Astrocyte (in vitro differentiated cells and primary cell): Measurements from ENCODE around the gene ULK4. TPM values are rescaled to one million over a fixed set of nuclear protein-coding genes. Genes with fewer than 3 reads are reported as not detected.

Experiments used
- DNase-seq: peaks from one replicate; pipeline ENCODE4 v3.0.0-alpha.2; 2010; ENCODE audit warnings: low read depth
- FAIRE-seq: peaks from 2 replicates; lab custom pipeline; 2011; peaks lifted over from hg19 to GRCh38; lab: Jason Lieb, UNC
- H2AFZ ChIP-seq: 2 replicates; pipeline ENCODE4 v1.6.0; 2012; ENCODE audit warnings: low read depth, low read length, inconsistent platforms
- H3K27ac ChIP-seq: 2 replicates; pipeline ENCODE4 v1.5.1; 2011; ENCODE audit warnings: low read depth, low read length, inconsistent platforms
- H3K27me3 ChIP-seq: 2 replicates; pipeline ENCODE4 v1.6.0; 2011; ENCODE audit warnings: low read length, inconsistent platforms; ENCODE audit not compliant: insufficient read depth
- H3K36me3 ChIP-seq: 2 replicates; pipeline ENCODE4 v1.5.1; 2011; ENCODE audit warnings: low read length, inconsistent platforms; ENCODE audit not compliant: insufficient read depth
- H3K4me1 ChIP-seq: 2 replicates; pipeline ENCODE4 v1.5.1; 2011; ENCODE audit warnings: low read length, inconsistent platforms; ENCODE audit not compliant: insufficient read depth
- H3K4me2 ChIP-seq: 2 replicates; pipeline ENCODE4 v1.6.0; 2012; ENCODE audit warnings: low read length, inconsistent platforms
- H3K4me3 ChIP-seq: 2 replicates; pipeline ENCODE4 v1.5.1; 2011; ENCODE audit warnings: low read depth, mild to moderate bottlenecking, low read length, inconsistent platforms; ENCODE audit not compliant: insufficient read depth
- H3K79me2 ChIP-seq: 2 replicates; pipeline ENCODE4 v1.6.0; 2012; ENCODE audit warnings: mild to moderate bottlenecking, low read length, inconsistent platforms; ENCODE audit not compliant: insufficient read depth
- H3K9ac ChIP-seq: 2 replicates; pipeline ENCODE4 v1.6.0; 2012; ENCODE audit warnings: mild to moderate bottlenecking, low read length, inconsistent platforms
- H3K9me3 ChIP-seq: 2 replicates; pipeline ENCODE4 v1.5.1; 2012; ENCODE audit warnings: low read depth, mild to moderate bottlenecking, low read length, inconsistent platforms; ENCODE audit not compliant: insufficient read depth
- H4K20me1 ChIP-seq: 2 replicates; pipeline ENCODE4 v1.6.0; 2012; ENCODE audit warnings: low read length, inconsistent platforms; ENCODE audit not compliant: insufficient read depth
- H3K27ac Mint-ChIP-seq: one replicate; pipeline ENCODE4 v1.8.0; 2021; ENCODE audit warnings: mild to moderate bottlenecking, mixed read lengths; ENCODE audit not compliant: unreplicated experiment
- H3K27me3 Mint-ChIP-seq: one replicate; pipeline ENCODE4 v1.8.0; 2021; ENCODE audit warnings: low read depth, mixed read lengths; ENCODE audit not compliant: unreplicated experiment
- H3K36me3 Mint-ChIP-seq: one replicate; pipeline ENCODE4 v1.8.0; 2021; ENCODE audit warnings: low read depth, mixed read lengths; ENCODE audit not compliant: unreplicated experiment
- H3K4me1 Mint-ChIP-seq: one replicate; pipeline ENCODE4 v1.8.0; 2021; ENCODE audit warnings: low read depth, mixed read lengths; ENCODE audit not compliant: unreplicated experiment
- H3K4me3 Mint-ChIP-seq: one replicate; pipeline ENCODE4 v1.8.0; 2021; ENCODE audit warnings: mild to moderate bottlenecking, moderate library complexity, mixed read lengths; ENCODE audit not compliant: unreplicated experiment
- H3K9me3 Mint-ChIP-seq: one replicate; pipeline ENCODE4 v1.8.0; 2021; ENCODE audit warnings: mild to moderate bottlenecking, mixed read lengths; ENCODE audit not compliant: unreplicated experiment
- EZH2 ChIP-seq: IDR thresholded peaks from 2 replicates; pipeline ENCODE4 v1.6.1; 2012; ENCODE audit warnings: mild to moderate bottlenecking, low read length, inconsistent platforms; ENCODE audit not compliant: insufficient read depth
- total RNA-seq: library from RNA; stranded (reverse); gene quantifications from 2 replicates; pipeline ENCODE4 v1.2.1, GENCODE V29; 2021
- TF ChIP-seq, protein P1 (sequence below): IDR thresholded peaks from 2 replicates; pipeline ENCODE4 v1.5.1; 2011; ENCODE audit warnings: low read depth, mild to moderate bottlenecking, inconsistent platforms, low read length, moderate library complexity; ENCODE audit not compliant: insufficient read depth

Gene ULK4
- total RNA-seq, 1 donor from 2014 or later: 6.6 TPM

DNA sequence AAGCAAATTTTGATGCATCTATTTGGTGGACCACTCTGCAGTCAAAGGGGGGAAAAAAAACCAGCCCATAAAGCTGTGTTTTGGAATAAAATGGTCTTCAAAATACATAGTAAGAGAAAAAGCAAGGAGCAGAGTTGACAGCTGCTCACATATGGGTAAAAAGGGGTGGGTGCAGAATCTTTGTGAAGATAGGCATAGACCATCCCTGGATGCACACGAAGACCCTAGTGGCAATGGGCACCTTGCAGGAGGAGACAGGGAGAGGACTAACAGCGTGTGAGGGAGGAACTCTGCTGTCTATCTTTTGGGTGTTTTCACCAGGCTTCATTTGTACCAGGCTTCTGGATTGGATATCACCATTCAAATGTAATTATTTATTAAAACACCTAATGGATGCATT is 718.7 kb downstream of the ULK4 start:
- Histone ChIP-seq H3K36me3 (peaks cover 39% of the 10 kb centered on the region), H3K9ac (no peak overlapping the region), H3K9me3 (no peaks in the 10 kb centered on the region), H4K20me1 (peaks cover 27% of the 10 kb centered on the region), H2AFZ (no peak overlapping the region), H3K4me1 (peaks cover 15% of the 10 kb centered on the region), H3K27me3 (no peaks in the 10 kb centered on the region), H3K79me2 (peaks cover 10% of the 10 kb centered on the region), H3K4me3 (no peak overlapping the region), H3K27ac (no peak overlapping the region), H3K4me2 (no peak overlapping the region)
- DNase-seq (no peak), FAIRE-seq (no peak)
- Mint-ChIP-seq H3K36me3 (peaks cover 29% of the 10 kb centered on the region), H3K4me3 (no peak overlapping the region), H3K27ac (no peak overlapping the region), H3K9me3 (no peaks in the 10 kb centered on the region), H3K27me3 (no peaks in the 10 kb centered on the region), H3K4me1 (peaks cover 23% of the 10 kb centered on the region)
- no peak for TF ChIP-seq EZH2
- TF ChIP-seq, protein P1, sequence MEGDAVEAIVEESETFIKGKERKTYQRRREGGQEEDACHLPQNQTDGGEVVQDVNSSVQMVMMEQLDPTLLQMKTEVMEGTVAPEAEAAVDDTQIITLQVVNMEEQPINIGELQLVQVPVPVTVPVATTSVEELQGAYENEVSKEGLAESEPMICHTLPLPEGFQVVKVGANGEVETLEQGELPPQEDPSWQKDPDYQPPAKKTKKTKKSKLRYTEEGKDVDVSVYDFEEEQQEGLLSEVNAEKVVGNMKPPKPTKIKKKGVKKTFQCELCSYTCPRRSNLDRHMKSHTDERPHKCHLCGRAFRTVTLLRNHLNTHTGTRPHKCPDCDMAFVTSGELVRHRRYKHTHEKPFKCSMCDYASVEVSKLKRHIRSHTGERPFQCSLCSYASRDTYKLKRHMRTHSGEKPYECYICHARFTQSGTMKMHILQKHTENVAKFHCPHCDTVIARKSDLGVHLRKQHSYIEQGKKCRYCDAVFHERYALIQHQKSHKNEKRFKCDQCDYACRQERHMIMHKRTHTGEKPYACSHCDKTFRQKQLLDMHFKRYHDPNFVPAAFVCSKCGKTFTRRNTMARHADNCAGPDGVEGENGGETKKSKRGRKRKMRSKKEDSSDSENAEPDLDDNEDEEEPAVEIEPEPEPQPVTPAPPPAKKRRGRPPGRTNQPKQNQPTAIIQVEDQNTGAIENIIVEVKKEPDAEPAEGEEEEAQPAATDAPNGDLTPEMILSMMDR: no peak

DNA sequence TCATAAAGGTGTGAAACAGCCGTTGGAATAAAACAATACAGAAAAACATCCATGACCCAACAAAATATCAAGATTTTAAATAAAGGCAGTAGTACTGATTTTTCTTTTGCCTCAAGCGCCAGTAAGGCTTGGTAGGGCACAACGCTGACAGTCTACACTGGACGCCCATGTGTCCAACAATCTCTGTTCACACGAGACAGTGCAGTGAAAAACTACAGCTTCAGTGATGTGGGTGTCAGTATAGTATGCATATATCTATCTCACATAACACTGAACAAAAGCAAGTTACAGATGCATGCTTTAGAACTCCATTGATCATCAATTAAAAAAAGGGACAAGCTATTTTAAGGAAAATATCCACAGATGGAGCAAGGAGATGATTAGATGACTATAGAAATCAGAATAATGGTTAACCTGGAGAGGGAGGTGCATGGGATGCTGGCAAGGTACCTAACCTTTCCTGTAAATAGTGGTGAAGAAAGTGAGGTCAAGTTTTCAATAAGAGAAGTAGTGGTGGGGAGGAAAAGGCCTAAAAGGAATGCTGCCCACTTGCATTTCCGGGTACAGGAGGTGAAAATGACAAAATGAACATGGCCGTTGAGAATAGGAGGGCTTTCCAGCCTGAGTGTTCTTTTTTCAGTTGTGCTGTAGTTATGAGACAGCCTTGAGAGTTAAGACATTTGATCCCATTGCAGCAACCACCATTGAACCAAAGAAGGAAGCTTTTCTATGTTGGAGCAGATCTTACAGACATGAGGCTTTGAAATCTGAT is 719.9 kb downstream of the ULK4 start:
- Mint-ChIP-seq H3K36me3 (peaks cover 37% of the 10 kb centered on the region), H3K27me3 (no peaks in the 10 kb centered on the region), H3K4me3 (no peak overlapping the region), H3K4me1 (peaks cover 11% of the 10 kb centered on the region), H3K9me3 (no peaks in the 10 kb centered on the region), H3K27ac (no peak overlapping the region)
- Histone ChIP-seq H3K4me3 (no peak overlapping the region), H3K4me1 (peaks cover 3% of the 10 kb centered on the region), H3K79me2 (peaks cover 10% of the 10 kb centered on the region), H3K27ac (no peak overlapping the region), H3K36me3 (peaks cover 51% of the 10 kb centered on the region), H3K9ac (no peak overlapping the region), H4K20me1 (peaks cover 39% of the 10 kb centered on the region), H3K27me3 (no peaks in the 10 kb centered on the region), H2AFZ (no peak overlapping the region), H3K9me3 (no peaks in the 10 kb centered on the region), H3K4me2 (no peak overlapping the region)
- DNase-seq (no peak), FAIRE-seq (no peak)
- TF ChIP-seq EZH2: no peak
- TF ChIP-seq, protein P1: no peak

DNA sequence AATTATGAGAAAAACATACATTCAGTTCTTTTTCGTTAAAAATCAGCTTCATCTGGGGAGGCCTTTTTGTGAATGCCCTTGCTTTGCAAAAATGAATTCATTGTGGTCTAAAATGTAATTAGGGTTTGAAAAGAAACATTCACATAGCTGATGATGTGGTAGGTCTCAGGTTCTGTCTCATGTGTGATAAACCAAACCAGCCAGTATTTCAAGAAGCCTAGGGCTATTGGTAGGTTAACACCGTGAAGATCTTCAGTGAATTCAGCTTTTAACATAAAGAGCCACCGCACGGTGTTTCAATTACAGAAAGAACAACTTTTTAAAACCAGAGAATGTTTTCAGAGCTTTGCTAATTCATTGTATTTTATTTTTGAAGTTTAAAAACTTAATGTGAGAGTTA is 720.7 kb downstream of the ULK4 start:
- H3K9me3 Mint-ChIP-seq: no peaks in the 10 kb centered on the region
- no peak for DNase-seq
- no peaks in the 10 kb centered on the region for H3K27me3 Mint-ChIP-seq
- Histone ChIP-seq H3K36me3 (peaks cover 58% of the 10 kb centered on the region), H3K79me2 (peaks cover 15% of the 10 kb centered on the region), H2AFZ (no peak overlapping the region), H3K27ac (no peak overlapping the region), H3K4me1 (no peaks in the 10 kb centered on the region), H3K4me2 (no peak overlapping the region), H4K20me1 (peaks cover 45% of the 10 kb centered on the region), H3K9me3 (no peaks in the 10 kb centered on the region), H3K4me3 (no peak overlapping the region), H3K9ac (no peak overlapping the region), H3K27me3 (no peaks in the 10 kb centered on the region)
- FAIRE-seq: no peak
- H3K4me3 Mint-ChIP-seq: no peak overlapping the region
- peaks cover 39% of the 10 kb centered on the region for H3K36me3 Mint-ChIP-seq
- H3K4me1 Mint-ChIP-seq: peaks cover 5% of the 10 kb centered on the region
- H3K27ac Mint-ChIP-seq: no peak overlapping the region
- TF ChIP-seq, protein P1: no peak
- TF ChIP-seq EZH2: no peak
